ENCODE results near the gene COBL. TPM values are rescaled to one million over a fixed set of nuclear protein-coding genes. Genes with fewer than 3 reads are reported as not detected.

COBL gene
- total RNA-seq, 1 experiment from 2014 or later, result 8.6 TPM

DNA sequence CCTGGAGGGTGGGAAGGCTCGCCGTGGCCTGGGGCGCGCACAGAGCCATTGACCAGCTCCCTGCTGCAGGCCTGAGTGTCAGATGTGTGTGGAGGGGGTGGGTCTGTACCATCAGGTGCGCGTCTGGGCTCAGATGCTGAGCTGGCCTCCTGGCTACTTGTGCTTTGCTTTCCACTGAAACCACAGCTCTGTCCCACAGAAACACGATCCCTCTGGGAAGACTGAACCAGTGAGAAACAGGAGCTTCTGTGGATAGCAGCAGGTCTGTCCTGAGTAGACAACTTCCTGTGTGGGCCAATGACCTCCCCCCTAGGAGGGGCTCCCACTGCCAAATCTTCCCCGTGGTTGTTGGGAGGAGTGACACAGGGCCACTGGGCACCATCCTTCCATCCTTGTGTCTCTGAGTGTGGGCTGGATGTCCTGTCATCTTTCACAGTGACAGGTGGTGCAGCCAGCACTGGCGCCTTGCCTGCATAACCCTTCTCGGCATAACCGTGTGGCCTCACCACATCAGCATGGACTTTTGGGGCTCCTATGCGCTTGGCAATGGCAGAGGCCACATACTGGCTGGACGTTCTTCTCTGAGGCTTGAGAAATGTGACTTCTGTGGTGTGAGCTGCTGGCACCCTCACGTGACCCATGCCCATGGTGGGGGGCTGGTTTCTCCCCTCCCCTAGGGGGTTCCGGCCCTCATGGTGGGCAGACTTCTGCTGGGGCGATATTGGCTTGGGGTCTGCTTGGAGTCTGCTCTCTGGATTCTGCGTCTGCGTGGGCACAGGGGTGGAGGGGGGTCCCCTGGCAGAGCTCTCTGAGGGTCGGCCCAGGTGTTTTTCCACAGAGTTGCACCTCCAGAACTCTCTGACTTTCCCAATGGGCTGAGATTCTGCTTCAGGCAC is 288.4 kb downstream of the COBL start:
- no TSS peak for BruUV-seq (replicated peaks)
- Histone ChIP-seq H3K27ac (ENCODE audit: low read length) (no peak overlapping the region), H2AFZ (ENCODE audit: low read length) (no peak overlapping the region), H4K20me1 (ENCODE audit: low read length) (no peaks in the 10 kb centered on the region), H3K9ac (ENCODE audit: low read length) (no peak overlapping the region), H3K9me3 (ENCODE audit: low read length) (no peaks in the 10 kb centered on the region), H3K27me3 (ENCODE audit: low read length) (no peaks in the 10 kb centered on the region), H3K9me2 (replicated peaks; ENCODE audit: low read length) (no peaks in the 10 kb centered on the region), H3K4me1 (ENCODE audit: insufficient read depth, low read length) (peaks cover 25% of the 10 kb centered on the region), H3K4me3 (ENCODE audit: low read length) (no peak overlapping the region), H3K4me2 (ENCODE audit: low read length) (no peak overlapping the region), H3F3A (ENCODE audit: low read length, unreplicated experiment) (no peaks in the 10 kb centered on the region), H3K36me3 (ENCODE audit: low read depth, low read length) (no peaks in the 10 kb centered on the region), H3K79me2 (ENCODE audit: low read length) (no peaks in the 10 kb centered on the region)
- no peak for ATAC-seq
- TF ChIP-seq EZH2 (IDR thresholded peaks at IDR 0.05; ENCODE audit: low read length, unreplicated experiment) (no peak), EZH2phosphoT487 (IDR thresholded peaks at IDR 0.05; ENCODE audit: borderline replicate concordance, low read length) (no peak)
- TF ChIP-seq, protein P1, sequence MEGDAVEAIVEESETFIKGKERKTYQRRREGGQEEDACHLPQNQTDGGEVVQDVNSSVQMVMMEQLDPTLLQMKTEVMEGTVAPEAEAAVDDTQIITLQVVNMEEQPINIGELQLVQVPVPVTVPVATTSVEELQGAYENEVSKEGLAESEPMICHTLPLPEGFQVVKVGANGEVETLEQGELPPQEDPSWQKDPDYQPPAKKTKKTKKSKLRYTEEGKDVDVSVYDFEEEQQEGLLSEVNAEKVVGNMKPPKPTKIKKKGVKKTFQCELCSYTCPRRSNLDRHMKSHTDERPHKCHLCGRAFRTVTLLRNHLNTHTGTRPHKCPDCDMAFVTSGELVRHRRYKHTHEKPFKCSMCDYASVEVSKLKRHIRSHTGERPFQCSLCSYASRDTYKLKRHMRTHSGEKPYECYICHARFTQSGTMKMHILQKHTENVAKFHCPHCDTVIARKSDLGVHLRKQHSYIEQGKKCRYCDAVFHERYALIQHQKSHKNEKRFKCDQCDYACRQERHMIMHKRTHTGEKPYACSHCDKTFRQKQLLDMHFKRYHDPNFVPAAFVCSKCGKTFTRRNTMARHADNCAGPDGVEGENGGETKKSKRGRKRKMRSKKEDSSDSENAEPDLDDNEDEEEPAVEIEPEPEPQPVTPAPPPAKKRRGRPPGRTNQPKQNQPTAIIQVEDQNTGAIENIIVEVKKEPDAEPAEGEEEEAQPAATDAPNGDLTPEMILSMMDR (conservative IDR thresholded peaks at IDR 0.05; ENCODE audit: low read depth, low read length), result no peak
- intact Hi-C loops (cut with micrococcal nuclease), result loop anchor here (2.0 kb wide), 1 partner anchor 17 kb away; no protein-coding TSS in a partner anchor
- DNase-seq, result no peak
- POLR2A ChIA-PET (ENCODE audit: unreplicated experiment), result no interaction called here
- CTCF ChIA-PET, result no interaction called here

DNA sequence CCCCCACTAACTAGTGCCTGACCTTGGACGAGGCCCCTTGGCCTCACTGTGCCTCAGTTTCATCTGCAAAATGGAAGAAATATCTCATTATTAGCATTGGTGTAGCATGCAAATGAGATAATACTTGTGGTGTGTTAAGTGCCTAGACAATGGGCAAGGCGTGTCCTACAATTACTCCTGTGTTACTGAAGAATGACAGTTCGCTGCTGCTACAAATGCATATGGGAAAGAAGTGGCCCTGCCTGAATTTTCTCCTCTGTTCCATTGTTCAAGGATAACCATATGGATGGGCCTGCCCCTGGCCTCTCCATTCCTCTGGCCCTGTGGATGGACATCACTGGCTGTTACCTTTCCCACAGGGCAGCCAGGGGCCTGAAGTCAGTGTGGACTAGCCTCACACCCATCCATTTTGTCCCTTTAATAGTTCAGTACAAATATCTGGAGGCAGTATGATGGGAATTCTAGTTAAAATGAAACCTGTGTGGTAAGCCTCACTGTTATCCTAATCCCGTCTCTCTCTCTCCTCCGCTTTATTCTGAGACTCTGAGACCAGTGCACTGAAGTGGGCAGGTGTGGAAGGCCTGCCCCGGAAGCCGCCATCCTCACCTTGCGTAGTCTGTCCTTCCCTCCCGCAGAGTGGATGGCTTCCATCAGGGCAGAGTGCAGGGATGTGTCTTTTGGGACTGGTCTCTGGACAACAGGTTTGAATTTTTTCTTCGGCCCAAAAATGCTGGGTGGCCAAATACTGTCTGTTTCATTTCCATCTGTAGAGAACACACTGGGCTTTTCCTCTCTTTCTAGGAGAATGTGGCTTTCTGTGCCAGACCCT is 289.3 kb downstream of the COBL start:
- no peaks in the 10 kb centered on the region for H3K9me3 ChIP-seq (ENCODE audit: low read length)
- H3K9me2 ChIP-seq (replicated peaks; ENCODE audit: low read length), result no peaks in the 10 kb centered on the region
- H3K9ac ChIP-seq (ENCODE audit: low read length), result no peak overlapping the region
- CTCF ChIA-PET, result no interaction called here
- H2AFZ ChIP-seq (ENCODE audit: low read length), result no peak overlapping the region
- no peaks in the 10 kb centered on the region for H3F3A ChIP-seq (ENCODE audit: low read length, unreplicated experiment)
- DNase-seq (no peak), ATAC-seq (no peak)
- H3K79me2 ChIP-seq (ENCODE audit: low read length), result no peaks in the 10 kb centered on the region
- no peak overlapping the region for H3K27ac ChIP-seq (ENCODE audit: low read length)
- TF ChIP-seq, protein P1 (conservative IDR thresholded peaks at IDR 0.05; ENCODE audit: low read depth, low read length), result no peak
- no peak for TF ChIP-seq EZH2phosphoT487 (IDR thresholded peaks at IDR 0.05; ENCODE audit: borderline replicate concordance, low read length)
- no peak for TF ChIP-seq EZH2 (IDR thresholded peaks at IDR 0.05; ENCODE audit: low read length, unreplicated experiment)
- intact Hi-C loops (cut with micrococcal nuclease), result no loop called here
- H3K4me1 ChIP-seq (ENCODE audit: insufficient read depth, low read length), result peaks cover 25% of the 10 kb centered on the region
- H3K36me3 ChIP-seq (ENCODE audit: low read depth, low read length), result no peaks in the 10 kb centered on the region
- POLR2A ChIA-PET (ENCODE audit: unreplicated experiment), result no interaction called here
- H3K27me3 ChIP-seq (ENCODE audit: low read length), result no peaks in the 10 kb centered on the region
- no peak overlapping the region for H3K4me2 ChIP-seq (ENCODE audit: low read length)
- BruUV-seq (replicated peaks), result no TSS peak
- H4K20me1 ChIP-seq (ENCODE audit: low read length), result no peaks in the 10 kb centered on the region
- H3K4me3 ChIP-seq (ENCODE audit: low read length), result no peak overlapping the region

All from PC-3 (cell line).